HG03442 (cell line): ENCODE measurements around the gene ADI1.

Source experiments
- ATAC-seq: cut with Tn5 transposase; IDR thresholded peaks from one replicate; pipeline ENCODE4 v1.9.1; 2021; ENCODE audit warnings: mild to moderate bottlenecking, moderate library complexity; ENCODE audit not compliant: unreplicated experiment

Gene ADI1

GRCh38 chr2:3481736-3482362 lies 37.5 kb downstream of the ADI1 start:
- no peak for ATAC-seq

GRCh38 chr2:3481011-3481400 lies 38.3 kb downstream of the ADI1 start:
- no peak for ATAC-seq

- no peak for ATAC-seq
These were observed 38.9 kb downstream of the ADI1 start for GRCh38 chr2:3480352-3481010.

GRCh38 chr2:3479430-3480320 lies 39.7 kb downstream of the ADI1 start:
- ATAC-seq, result no peak

GRCh38 chr2:3478846-3479385 lies 40.4 kb downstream of the ADI1 start:
- no peak for ATAC-seq

- ATAC-seq, result no peak
These were observed 42.4 kb downstream of the ADI1 start for GRCh38 chr2:3476985-3477327.

GRCh38 chr2:3476321-3476984 lies 42.9 kb downstream of the ADI1 start:
- no peak for ATAC-seq

- no peak for ATAC-seq
These were observed 43.6 kb downstream of the ADI1 start for GRCh38 chr2:3475771-3476170.

- no peak for ATAC-seq
These were observed 46.4 kb downstream of the ADI1 start for GRCh38 chr2:3472966-3473365.

GRCh38 chr2:3472296-3472695 lies 47.0 kb downstream of the ADI1 start:
- no peak for ATAC-seq

GRCh38 chr2:3470856-3471737 lies 48.2 kb downstream of the ADI1 start:
- ATAC-seq, result no peak

- ATAC-seq, result no peak
These were observed 49.1 kb downstream of the ADI1 start for GRCh38 chr2:3470166-3470651.

GRCh38 chr2:3469486-3469885 lies 49.8 kb downstream of the ADI1 start:
- no peak for ATAC-seq

- ATAC-seq, result no peak
These were observed 50.9 kb downstream of the ADI1 start for GRCh38 chr2:3468296-3468988.

GRCh38 chr2:3467654-3468053 lies 51.7 kb downstream of the ADI1 start:
- ATAC-seq, result no peak

GRCh38 chr2:3466966-3467365 lies 52.4 kb downstream of the ADI1 start:
- no peak for ATAC-seq

GRCh38 chr2:3466482-3466863 lies 52.9 kb downstream of the ADI1 start:
- ATAC-seq, result no peak

- no peak for ATAC-seq
These were observed 53.4 kb downstream of the ADI1 start for GRCh38 chr2:3465844-3466481.

GRCh38 chr2:3465328-3465727 lies 54.0 kb downstream of the ADI1 start:
- no peak for ATAC-seq
